GM21576 (cell line): ENCODE results near the gene LY6G5C.

Experiments
- ATAC-seq: cut with Tn5 transposase; IDR thresholded peaks from one replicate; pipeline ENCODE4 v1.9.1; 2021; ENCODE audit warnings: mild to moderate bottlenecking, moderate library complexity; ENCODE audit not compliant: unreplicated experiment

The LY6G5C gene

GRCh38 chr6:31691564-31692108 lies 10.8 kb upstream of the LY6G5C start:
- no peak for ATAC-seq

GRCh38 chr6:31691078-31691463 lies 10.2 kb upstream of the LY6G5C start:
- ATAC-seq, result no peak

GRCh38 chr6:31690231-31691077 lies 9.6 kb upstream of the LY6G5C start:
- no peak for ATAC-seq

- ATAC-seq, result no peak
Measured at GRCh38 chr6:31689249-31690110, 8.6 kb upstream of the LY6G5C start.

GRCh38 chr6:31687860-31688693 lies 7.2 kb upstream of the LY6G5C start:
- no peak for ATAC-seq

- no peak for ATAC-seq
Measured at GRCh38 chr6:31687321-31687720, 6.5 kb upstream of the LY6G5C start.

GRCh38 chr6:31686483-31686882 lies 5.6 kb upstream of the LY6G5C start:
- no peak for ATAC-seq

GRCh38 chr6:31683591-31683990 lies 2.7 kb upstream of the LY6G5C start:
- no peak for ATAC-seq

- no peak for ATAC-seq
Measured at GRCh38 chr6:31681135-31681671, 336 bp upstream of the LY6G5C start.

- ATAC-seq, result no peak
Measured at GRCh38 chr6:31677955-31678354, 2.9 kb downstream of the LY6G5C start.

- no peak for ATAC-seq
Measured at GRCh38 chr6:31676904-31677303, 4.0 kb downstream of the LY6G5C start.

GRCh38 chr6:31676322-31676903 lies 4.5 kb downstream of the LY6G5C start:
- no peak for ATAC-seq

GRCh38 chr6:31669676-31670075 lies 11.2 kb downstream of the LY6G5C start, which contains the start of gene LY6G5B:
Gene LY6G5B, plus strand, starts transcription at chr6:31669976. Its CDS starts 975 bp downstream, at chr6:31670951.
- no peak for ATAC-seq

GRCh38 chr6:31666337-31666965 lies 14.4 kb downstream of the LY6G5C start:
- ATAC-seq, result no peak

- ATAC-seq, result peak; percentile 69
Measured at GRCh38 chr6:31665501-31666336, 15.1 kb downstream of the LY6G5C start, which contains the start of gene CSNK2B. Gene CSNK2B, plus strand, starts transcription at chr6:31666080. Its CDS starts 752 bp downstream, at chr6:31666832.

- peak; percentile 27 for ATAC-seq
Measured at GRCh38 chr6:31664790-31665500, 15.9 kb downstream of the LY6G5C start, which contains the start of gene GPANK1. Gene GPANK1, minus strand, starts transcription at chr6:31664997. Its CDS starts 519 bp downstream, at chr6:31664478.

GRCh38 chr6:31663961-31664789 lies 16.7 kb downstream of the LY6G5C start:
- no peak for ATAC-seq
